K562 (cell line): Measurements from ENCODE around the gene SLC43A2.

Experiments
- BRF1 ChIP-seq: IDR thresholded peaks from 3 replicates; pipeline ENCODE4 v1.6.1; 2011; ENCODE audit warnings: borderline replicate concordance, mild to moderate bottlenecking; ENCODE audit not compliant: insufficient read length; ENCODE audit errors: extremely low read depth
- CTCF ChIP-seq, 3 experiments: IDR thresholded peaks in 2 of 3; conservative IDR thresholded peaks in 1 of 3; 2 replicates each; pipeline ENCODE4 v1.5.1; 2011 to 2012; ENCODE audit warnings: low read length in 3 of 3, mild to moderate bottlenecking in 3 of 3, control low read depth in 2 of 3, improper control_type of control experiment in 1 of 3, inconsistent platforms in 1 of 3, low read depth in 1 of 3, mixed read lengths in 1 of 3, moderate library complexity in 1 of 3; ENCODE audit not compliant: insufficient read depth in 2 of 3

- TF ChIP-seq BRF1 (no peak), CTCF (IDR thresholded peaks at IDR 0.05 in 2 of 3, conservative IDR thresholded peaks at IDR 0.05 in 1 of 3; ENCODE audit: insufficient read depth in 2 of 3, low read depth in 1 of 3, low read length in 3 of 3) (no peak)
These were observed 47.5 kb downstream of the SLC43A2 start for GRCh38 chr17:1580979-1581676.
